Mucosa of descending colon (tissue), 3 donors: Measurements from ENCODE around the gene PLXND1. TPM values are rescaled to one million over a fixed set of nuclear protein-coding genes. Genes with fewer than 3 reads are reported as not detected.
"Not testable (repeated sequence)": the region's sequence is repeated elsewhere in the genome, so short reads cannot be mapped to it uniquely, and the experiment has no call there.

ENCODE experiments used
- ATAC-seq: fragments of 200-7000 bp; cut with Tn5 transposase; one replicate; pipeline ENCODE4 v1.9.1; 2020; ENCODE audit warnings: mild to moderate bottlenecking, moderate library complexity
- DNase-seq, 3 donors: peaks; one replicate each; pipeline ENCODE4 v3.0.0-alpha.2; 2020
- H3K36me3 ChIP-seq: fragments of 200-600 bp; one replicate; pipeline ENCODE4 v1.8.0; 2021; ENCODE audit warnings: low read depth, mild to moderate bottlenecking
- H3K4me1 ChIP-seq: fragments of 200-600 bp; one replicate; pipeline ENCODE4 v1.8.0; 2021; ENCODE audit warnings: low read depth, mild to moderate bottlenecking
- H3K4me3 ChIP-seq: fragments of 200-600 bp; one replicate; pipeline ENCODE4 v1.8.0; 2021; ENCODE audit warnings: mild to moderate bottlenecking
- H3K9me3 ChIP-seq: fragments of 200-600 bp; one replicate; pipeline ENCODE4 v1.8.0; 2021; ENCODE audit warnings: mild to moderate bottlenecking
- CTCF ChIP-seq: fragments of 200-600 bp; IDR thresholded peaks from one replicate; pipeline ENCODE4 v1.8.0; 2022; ENCODE audit warnings: antibody characterized with exemption, mild to moderate bottlenecking
- intact Hi-C, 2 donors: fragments of 100-400 bp; cut with DNase I in 1 of 2; cut with micrococcal nuclease in 1 of 2; formaldehyde crosslinking; loops; one replicate each; pipeline versions ENCODE4 v1.11.0 to v1.11.1; 2022; cut with DNase I, micrococcal nuclease
- total RNA-seq, 3 donors: library from RNA; stranded (reverse); fragmentation: NEBNext Ultra II Directional in 2 of 3; extraction: Animal tissue kit (Norgen Biotek cat#: 25700) in 2 of 3; gene quantifications; one replicate each; pipeline versions ENCODE4 v1.2.1 to v1.2.4, GENCODE V29; 2021 to 2023
- donor health status: DM: no; HTN: no; CAD: no; lungs with moderate emphysema.
- donor health status: DM: no; HTN: no; CAD: no.
- donor health status: DM: no; HTN: yes; CAD: no.

The PLXND1 gene
- total RNA-seq, 3 donors from 2014 or later: 26.8 to 57.1 (median 48.1) TPM

GRCh38 chr3:129650256-129650872 lies 43.9 kb upstream of the PLXND1 start:
- ATAC-seq (peak; percentile 69), DNase-seq (peak in 2 of 3 donors; percentile 39 to 82)
- no peaks in the 10 kb centered on the region for H3K9me3 ChIP-seq
- H3K4me3 ChIP-seq: no peak overlapping the region
- intact Hi-C loops: loop anchor here (5.0 kb wide), 3 partner anchors 177 to 282 kb away; no protein-coding TSS in a partner anchor
- TF ChIP-seq CTCF: peak; percentile 14
- H3K36me3 ChIP-seq: no peaks in the 10 kb centered on the region
- no peaks in the 10 kb centered on the region for H3K4me1 ChIP-seq

DNA sequence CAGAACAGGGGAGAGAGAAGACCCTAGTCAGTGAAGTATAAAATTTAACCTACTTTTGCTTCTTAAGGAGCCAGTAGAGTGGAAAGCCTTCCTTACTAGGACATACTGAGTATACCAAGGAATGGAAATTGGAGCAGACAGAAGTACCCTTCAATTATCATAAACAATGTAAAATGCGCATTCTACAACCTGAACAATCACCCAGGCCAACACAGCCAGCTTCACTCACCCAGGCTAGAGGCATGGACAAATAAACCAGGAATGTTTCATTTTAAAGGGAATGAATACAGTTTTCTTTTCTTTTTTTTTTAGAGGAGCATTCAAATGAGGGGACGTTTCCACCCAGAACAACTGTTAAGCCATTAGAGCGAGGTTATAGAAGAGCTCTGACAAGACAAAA lies 41.9 kb upstream of the PLXND1 start:
- no peaks in the 10 kb centered on the region for H3K4me1 ChIP-seq
- ATAC-seq (no peak), DNase-seq (no peak)
- no peaks in the 10 kb centered on the region for H3K9me3 ChIP-seq
- no peak for TF ChIP-seq CTCF
- H3K36me3 ChIP-seq: no peaks in the 10 kb centered on the region
- no peak overlapping the region for H3K4me3 ChIP-seq
- intact Hi-C loops: no loop called here

GRCh38 chr3:129645286-129645685 lies 38.8 kb upstream of the PLXND1 start:
- intact Hi-C loops: no loop called here
- TF ChIP-seq CTCF: no peak
- Histone ChIP-seq H3K36me3 (no peaks in the 10 kb centered on the region), H3K4me3 (no peak overlapping the region), H3K4me1 (no peaks in the 10 kb centered on the region), H3K9me3 (no peaks in the 10 kb centered on the region)
- ATAC-seq: no peak
- no peak for DNase-seq

GRCh38 chr3:129644836-129645235 lies 38.4 kb upstream of the PLXND1 start:
- no peaks in the 10 kb centered on the region for H3K9me3 ChIP-seq
- no peak for ATAC-seq
- TF ChIP-seq CTCF: no peak
- H3K4me3 ChIP-seq: no peak overlapping the region
- no peak for DNase-seq
- no peaks in the 10 kb centered on the region for H3K4me1 ChIP-seq
- intact Hi-C loops: no loop called here
- H3K36me3 ChIP-seq: no peaks in the 10 kb centered on the region

DNA sequence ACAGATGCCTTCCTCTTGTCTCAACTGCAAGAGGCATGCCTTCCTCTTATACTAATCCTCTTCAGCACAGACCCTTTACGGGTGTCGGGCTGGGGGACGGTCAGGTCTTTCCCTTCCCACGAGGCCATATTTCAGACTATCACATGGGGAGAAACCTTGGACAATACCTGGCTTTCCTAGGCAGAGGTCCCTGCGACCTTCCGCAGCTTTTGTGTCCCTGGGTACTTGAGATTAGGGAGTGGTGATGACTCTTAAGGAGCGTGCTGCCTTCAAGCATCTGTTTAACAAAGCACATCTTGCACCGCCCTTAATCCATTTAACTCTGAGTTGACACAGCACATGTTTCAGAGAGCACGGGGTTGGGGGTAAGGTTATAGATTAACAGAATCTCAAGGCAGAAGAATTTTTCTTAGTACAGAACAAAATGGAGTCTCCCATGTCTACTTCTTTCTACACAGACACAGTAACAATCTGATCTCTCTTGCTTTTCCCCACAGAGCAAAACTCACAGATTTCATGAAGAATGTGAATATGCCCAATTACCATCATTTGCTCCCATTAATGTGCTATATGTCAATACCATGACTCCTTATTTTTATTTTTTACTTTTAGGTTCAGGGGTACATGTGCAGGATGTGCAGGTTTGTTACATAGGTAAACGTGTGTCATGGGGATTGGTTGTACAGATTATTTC lies 35.2 kb upstream of the PLXND1 start:
- H3K36me3 ChIP-seq, intact Hi-C loops, H3K9me3 ChIP-seq, ATAC-seq, H3K4me1 ChIP-seq, H3K4me3 ChIP-seq, DNase-seq: not testable (repeated sequence)

DNA sequence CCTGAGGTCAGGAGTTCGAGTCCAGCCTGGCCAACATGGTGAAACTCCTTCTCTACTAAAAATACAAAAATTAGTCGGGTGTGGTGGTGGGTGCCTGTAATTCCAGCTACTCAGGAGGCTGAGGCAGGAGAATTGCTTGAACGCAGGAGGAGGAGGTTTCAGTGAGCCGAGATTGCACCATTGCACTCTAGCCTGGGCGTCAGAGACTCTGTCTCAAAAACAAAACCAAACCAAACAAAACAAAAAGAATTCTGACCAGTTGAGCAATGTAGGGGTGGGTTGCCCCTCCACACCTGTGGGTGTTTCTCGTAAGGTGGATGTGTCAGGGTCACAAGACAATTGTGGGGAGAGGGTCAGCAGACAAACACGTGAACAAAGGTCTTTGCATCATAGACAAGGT lies 34.5 kb upstream of the PLXND1 start:
- DNase-seq, ATAC-seq, intact Hi-C loops, H3K4me3 ChIP-seq, H3K36me3 ChIP-seq, H3K9me3 ChIP-seq, H3K4me1 ChIP-seq: not testable (repeated sequence)
